GM18868 (cell line): ENCODE data around the gene RCC2.
A peak's percentile ranks its signal among the peaks of the same experiment; 100 is the strongest.

ENCODE experiments used
- ATAC-seq: cut with Tn5 transposase; IDR thresholded peaks from one replicate; pipeline ENCODE4 v1.9.1; 2021; ENCODE audit warnings: mild to moderate bottlenecking, moderate library complexity; ENCODE audit not compliant: unreplicated experiment

The RCC2 gene

GRCh38 chr1:17447501-17447992 is 8.1 kb upstream of the RCC2 start:
- ATAC-seq, result no peak

- ATAC-seq, result no peak
Observed at GRCh38 chr1:17442841-17443240, 3.4 kb upstream of the RCC2 start.

- no peak for ATAC-seq
Observed at GRCh38 chr1:17441993-17442357, 2.5 kb upstream of the RCC2 start.

GRCh38 chr1:17441265-17441992 is 2.0 kb upstream of the RCC2 start:
- no peak for ATAC-seq

GRCh38 chr1:17440827-17441168 is 1.3 kb upstream of the RCC2 start:
- ATAC-seq, result no peak

- no peak for ATAC-seq
Observed at GRCh38 chr1:17440074-17440826, 773 bp upstream of the RCC2 start.

- ATAC-seq, result peak; percentile 46
Observed at GRCh38 chr1:17438318-17439249, 893 bp downstream of the RCC2 start.

GRCh38 chr1:17437580-17438317 is 1.7 kb downstream of the RCC2 start:
- ATAC-seq, result peak; percentile 37

GRCh38 chr1:17437260-17437579 is 2.3 kb downstream of the RCC2 start:
- ATAC-seq, result no peak

GRCh38 chr1:17436380-17437174 is 2.9 kb downstream of the RCC2 start:
- ATAC-seq, result no peak

- ATAC-seq, result no peak
Observed at GRCh38 chr1:17434601-17435000, 4.9 kb downstream of the RCC2 start.

GRCh38 chr1:17434016-17434415 is 5.5 kb downstream of the RCC2 start:
- no peak for ATAC-seq

GRCh38 chr1:17433261-17433660 is 6.2 kb downstream of the RCC2 start:
- ATAC-seq, result no peak

- ATAC-seq, result no peak
Observed at GRCh38 chr1:17432412-17432811, 7.1 kb downstream of the RCC2 start.

- ATAC-seq, result no peak
Observed at GRCh38 chr1:17429183-17429582, 10.3 kb downstream of the RCC2 start.

- ATAC-seq, result no peak
Observed at GRCh38 chr1:17427696-17428660, 11.5 kb downstream of the RCC2 start.

- no peak for ATAC-seq
Observed at GRCh38 chr1:17425806-17426600, 13.5 kb downstream of the RCC2 start.

GRCh38 chr1:17423781-17424245 is 15.7 kb downstream of the RCC2 start:
- no peak for ATAC-seq
